Omental fat pad (tissue), 4 donors: ENCODE results near the gene MOB3B. TPM values are rescaled to one million over a fixed set of nuclear protein-coding genes. Genes with fewer than 3 reads are reported as not detected.

Source experiments
- ATAC-seq: fragments of 150-250 bp; one replicate; pipeline ENCODE4 v1.9.1; 2016; ENCODE audit warnings: mild to moderate bottlenecking, moderate library complexity; ENCODE audit not compliant: low FRiP score
- DNase-seq: peaks from one replicate; pipeline ENCODE4 v3.0.0-alpha.2; 2019; ENCODE audit warnings: low spot score
- CTCF ChIP-seq, 3 donors: fragments of 450-650 bp; IDR thresholded peaks; one replicate each; pipeline ENCODE4 v1.5.1; 2016 to 2017; ENCODE audit warnings: antibody characterized with exemption in 3 of 3, mild to moderate bottlenecking in 3 of 3, moderate library complexity in 2 of 3
- total RNA-seq, 4 donors: library from RNA; depleted of rRNA; stranded (reverse); fragments of >200 nt; gene quantifications; one replicate each; pipeline ENCODE4 v1.1.0, GENCODE V29; 2016

Gene MOB3B
- total RNA-seq, 4 donors from 2014 or later, result 7.9 to 11.5 (median 9.4) TPM

GRCh38 chr9:27394154-27394825, 135.3 kb downstream of the MOB3B start:
- TF ChIP-seq CTCF (IDR thresholded peaks at IDR 0.05), result no peak
- no peak for ATAC-seq
- DNase-seq, result no peak

DNA sequence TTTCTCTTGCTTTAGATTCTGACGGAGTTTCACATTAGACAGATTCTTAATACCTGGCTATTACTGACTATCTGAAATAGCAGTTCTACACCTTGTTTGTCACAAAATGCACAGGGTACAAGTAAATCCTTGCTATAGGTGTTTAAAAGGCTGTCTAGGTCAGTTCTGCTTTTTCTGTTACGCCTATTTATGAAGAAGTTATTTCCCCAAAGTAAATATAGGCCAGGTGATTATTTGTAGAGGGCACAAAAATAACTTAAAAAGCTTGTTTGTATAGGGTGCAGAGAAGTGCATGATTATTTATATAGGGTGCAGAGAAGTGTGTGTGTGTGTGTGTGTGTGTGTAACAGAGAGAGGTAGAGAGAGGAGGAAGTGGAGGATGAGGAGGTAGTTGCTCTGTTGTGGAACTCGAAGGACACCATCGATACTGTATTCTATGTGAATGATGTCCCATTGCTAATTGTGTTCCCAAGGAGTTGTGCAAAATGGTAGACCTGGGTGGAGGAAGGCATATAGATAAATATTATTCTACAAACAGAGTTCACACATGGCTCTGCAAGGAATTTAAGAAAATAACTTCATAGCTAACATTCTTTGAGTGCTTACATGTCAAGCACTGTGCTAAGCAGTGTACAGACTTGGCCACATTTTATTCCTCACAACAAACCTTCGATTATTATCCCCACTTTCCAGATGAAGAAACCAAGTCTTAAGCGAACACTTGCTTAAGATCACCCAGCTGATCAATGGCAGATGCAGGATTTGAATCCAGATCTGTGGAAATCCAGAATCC, 136.4 kb downstream of the MOB3B start:
- DNase-seq (no peak), ATAC-seq (no peak)
- no peak for TF ChIP-seq CTCF (IDR thresholded peaks at IDR 0.05)

GRCh38 chr9:27392451-27392850, 137.2 kb downstream of the MOB3B start:
- no peak for DNase-seq

GRCh38 chr9:27391040-27391895, 138.3 kb downstream of the MOB3B start:
- ATAC-seq (no peak), DNase-seq (no peak)
- no peak for TF ChIP-seq CTCF (IDR thresholded peaks at IDR 0.05)

More at GRCh38 chr9:27392451-27392850, 137.2 kb downstream of the MOB3B start:
- no peak for TF ChIP-seq CTCF (IDR thresholded peaks at IDR 0.05)
- ATAC-seq, result no peak

GRCh38 chr9:27388150-27388549, 141.5 kb downstream of the MOB3B start:
- DNase-seq (no peak), ATAC-seq (no peak)
- TF ChIP-seq CTCF (IDR thresholded peaks at IDR 0.05), result no peak

- ATAC-seq, result no peak
- DNase-seq, result no peak
Measured at GRCh38 chr9:27387722-27388121, 141.9 kb downstream of the MOB3B start.

More at GRCh38 chr9:27387722-27388121, 141.9 kb downstream of the MOB3B start:
- no peak for TF ChIP-seq CTCF (IDR thresholded peaks at IDR 0.05)
